ENCODE data around the gene ZDHHC14.

Gene ZDHHC14

GRCh38 chr6:157708239-157708638 lies 327.2 kb downstream of the ZDHHC14 start:
- no peak for DNase-seq (ENCODE audit: low spot score)
- TF ChIP-seq CTCF (IDR thresholded peaks at IDR 0.05; ENCODE audit: extremely low read depth, missing control alignments), result no peak

GRCh38 chr6:157708933-157709332 lies 327.9 kb downstream of the ZDHHC14 start:
- TF ChIP-seq CTCF (IDR thresholded peaks at IDR 0.05; ENCODE audit: extremely low read depth, missing control alignments), result no peak
- DNase-seq (ENCODE audit: low spot score), result no peak

- TF ChIP-seq CTCF (IDR thresholded peaks at IDR 0.05; ENCODE audit: extremely low read depth, missing control alignments), result no peak
- no peak for DNase-seq (ENCODE audit: low spot score)
Observed at GRCh38 chr6:157709555-157709954, 328.6 kb downstream of the ZDHHC14 start.

GRCh38 chr6:157710604-157711003 lies 329.6 kb downstream of the ZDHHC14 start:
- DNase-seq (ENCODE audit: low spot score), result no peak
- no peak for TF ChIP-seq CTCF (IDR thresholded peaks at IDR 0.05; ENCODE audit: extremely low read depth, missing control alignments)

GRCh38 chr6:157711060-157711459 lies 330.1 kb downstream of the ZDHHC14 start:
- no peak for DNase-seq (ENCODE audit: low spot score)
- no peak for TF ChIP-seq CTCF (IDR thresholded peaks at IDR 0.05; ENCODE audit: extremely low read depth, missing control alignments)

GRCh38 chr6:157712585-157713295 lies 331.8 kb downstream of the ZDHHC14 start:
- no peak for DNase-seq (ENCODE audit: low spot score)
- no peak for TF ChIP-seq CTCF (IDR thresholded peaks at IDR 0.05; ENCODE audit: extremely low read depth, missing control alignments)

GRCh38 chr6:157713451-157714152 lies 332.6 kb downstream of the ZDHHC14 start:
- DNase-seq (ENCODE audit: low spot score), result no peak
- no peak for TF ChIP-seq CTCF (IDR thresholded peaks at IDR 0.05; ENCODE audit: extremely low read depth, missing control alignments)
